ENCODE data around the gene FRAS1.

- no peak for TF ChIP-seq CTCF (IDR thresholded peaks at IDR 0.05)
- no peak for TF ChIP-seq POLR2A (IDR thresholded peaks at IDR 0.05)
Measured at GRCh38 chr4:78361621-78362120, 304.5 kb downstream of the FRAS1 start.

Measured in uterus (tissue), 2 donors.